Activated naive CD4-positive, alpha-beta T cell treated with anti-CD3 and anti-CD28 coated beads, Interleukin-2, amount 50 U/mL, for 24 hours (primary cell): ENCODE results near the gene TMEM232.

Experiments used
- H3K27ac Mint-ChIP-seq: one replicate; pipeline ENCODE4 v1.8.0; 2021; ENCODE audit warnings: mild to moderate bottlenecking, mixed read lengths
- H3K27me3 Mint-ChIP-seq: one replicate; pipeline ENCODE4 v1.8.0; 2021; ENCODE audit warnings: mixed read lengths
- H3K36me3 Mint-ChIP-seq: one replicate; pipeline ENCODE4 v1.8.0; 2021; ENCODE audit warnings: mixed read lengths
- H3K4me1 Mint-ChIP-seq: one replicate; pipeline ENCODE4 v1.8.0; 2021; ENCODE audit warnings: mixed read lengths
- H3K4me3 Mint-ChIP-seq: one replicate; pipeline ENCODE4 v1.8.0; 2021; ENCODE audit warnings: mild to moderate bottlenecking, mixed read lengths
- H3K9me3 Mint-ChIP-seq: one replicate; pipeline ENCODE4 v1.8.0; 2021; ENCODE audit warnings: mixed read lengths

Gene TMEM232

GRCh38 chr5:110665184-110665726 lies 61.2 kb downstream of the TMEM232 start:
- H3K36me3 Mint-ChIP-seq: no peaks in the 10 kb centered on the region
- no peaks in the 10 kb centered on the region for H3K4me1 Mint-ChIP-seq
- H3K9me3 Mint-ChIP-seq: no peaks in the 10 kb centered on the region
- H3K27ac Mint-ChIP-seq: no peak overlapping the region
- no peak overlapping the region for H3K4me3 Mint-ChIP-seq
- peaks cover 4% of the 10 kb centered on the region for H3K27me3 Mint-ChIP-seq

- H3K36me3 Mint-ChIP-seq: no peaks in the 10 kb centered on the region
- H3K4me3 Mint-ChIP-seq: no peak overlapping the region
- H3K27ac Mint-ChIP-seq: no peak overlapping the region
- H3K9me3 Mint-ChIP-seq: no peaks in the 10 kb centered on the region
- no peaks in the 10 kb centered on the region for H3K4me1 Mint-ChIP-seq
- peaks cover 5% of the 10 kb centered on the region for H3K27me3 Mint-ChIP-seq
These were observed 62.9 kb downstream of the TMEM232 start for GRCh38 chr5:110663525-110663924.

GRCh38 chr5:110658006-110658405 lies 68.5 kb downstream of the TMEM232 start:
- Mint-ChIP-seq H3K27me3 (peaks cover 10% of the 10 kb centered on the region), H3K27ac (no peak overlapping the region), H3K9me3 (no peaks in the 10 kb centered on the region), H3K4me1 (no peaks in the 10 kb centered on the region), H3K4me3 (no peak overlapping the region), H3K36me3 (peaks cover 2% of the 10 kb centered on the region)

- Mint-ChIP-seq H3K4me1 (no peaks in the 10 kb centered on the region), H3K9me3 (no peaks in the 10 kb centered on the region), H3K4me3 (no peak overlapping the region), H3K27ac (no peak overlapping the region), H3K27me3 (peaks cover 12% of the 10 kb centered on the region), H3K36me3 (peaks cover 2% of the 10 kb centered on the region)
These were observed 73.1 kb downstream of the TMEM232 start for GRCh38 chr5:110653231-110653970.

GRCh38 chr5:110651507-110651906 lies 75.0 kb downstream of the TMEM232 start:
- no peak overlapping the region for H3K27ac Mint-ChIP-seq
- no peaks in the 10 kb centered on the region for H3K4me1 Mint-ChIP-seq

GRCh38 chr5:110644357-110644756 lies 82.1 kb downstream of the TMEM232 start:
- no peak overlapping the region for H3K27ac Mint-ChIP-seq
- H3K36me3 Mint-ChIP-seq: peaks cover 1% of the 10 kb centered on the region
- peaks cover 5% of the 10 kb centered on the region for H3K9me3 Mint-ChIP-seq
- H3K27me3 Mint-ChIP-seq: peaks cover 11% of the 10 kb centered on the region
- H3K4me3 Mint-ChIP-seq: no peak overlapping the region
- H3K4me1 Mint-ChIP-seq: peaks cover 2% of the 10 kb centered on the region

More at GRCh38 chr5:110651507-110651906, 75.0 kb downstream of the TMEM232 start:
- Mint-ChIP-seq H3K36me3 (peaks cover 2% of the 10 kb centered on the region), H3K9me3 (no peaks in the 10 kb centered on the region), H3K4me3 (no peak overlapping the region), H3K27me3 (peaks cover 11% of the 10 kb centered on the region)

- Mint-ChIP-seq H3K36me3 (no peaks in the 10 kb centered on the region), H3K4me3 (no peak overlapping the region), H3K27me3 (peaks cover 3% of the 10 kb centered on the region), H3K4me1 (peaks cover 11% of the 10 kb centered on the region), H3K27ac (no peak overlapping the region), H3K9me3 (peaks cover 5% of the 10 kb centered on the region)
These were observed 87.2 kb downstream of the TMEM232 start for GRCh38 chr5:110638970-110639902.

- H3K4me3 Mint-ChIP-seq: no peak overlapping the region
- no peaks in the 10 kb centered on the region for H3K36me3 Mint-ChIP-seq
- H3K9me3 Mint-ChIP-seq: no peaks in the 10 kb centered on the region
- H3K27me3 Mint-ChIP-seq: peaks cover under 1% of the 10 kb centered on the region
- H3K27ac Mint-ChIP-seq: no peak overlapping the region
- peaks cover 10% of the 10 kb centered on the region for H3K4me1 Mint-ChIP-seq
These were observed 92.0 kb downstream of the TMEM232 start for GRCh38 chr5:110634475-110634874.

- Mint-ChIP-seq H3K4me3 (no peak overlapping the region), H3K27ac (no peak overlapping the region), H3K4me1 (no peaks in the 10 kb centered on the region), H3K9me3 (no peaks in the 10 kb centered on the region), H3K27me3 (peaks cover 2% of the 10 kb centered on the region), H3K36me3 (no peaks in the 10 kb centered on the region)
These were observed 95.2 kb downstream of the TMEM232 start for GRCh38 chr5:110631236-110631635.

- Mint-ChIP-seq H3K27me3 (peaks cover 2% of the 10 kb centered on the region), H3K27ac (no peak overlapping the region), H3K36me3 (no peaks in the 10 kb centered on the region)
These were observed 96.1 kb downstream of the TMEM232 start for GRCh38 chr5:110630350-110630749.

GRCh38 chr5:110625376-110625999 lies 101.0 kb downstream of the TMEM232 start:
- no peaks in the 10 kb centered on the region for H3K9me3 Mint-ChIP-seq
- peaks cover 2% of the 10 kb centered on the region for H3K27me3 Mint-ChIP-seq
- no peak overlapping the region for H3K4me3 Mint-ChIP-seq
- H3K27ac Mint-ChIP-seq: no peak overlapping the region
- H3K4me1 Mint-ChIP-seq: no peaks in the 10 kb centered on the region
- H3K36me3 Mint-ChIP-seq: no peaks in the 10 kb centered on the region

More at GRCh38 chr5:110630350-110630749, 96.1 kb downstream of the TMEM232 start:
- no peaks in the 10 kb centered on the region for H3K9me3 Mint-ChIP-seq
- no peaks in the 10 kb centered on the region for H3K4me1 Mint-ChIP-seq
- no peak overlapping the region for H3K4me3 Mint-ChIP-seq

GRCh38 chr5:110623874-110624273 lies 102.6 kb downstream of the TMEM232 start:
- H3K9me3 Mint-ChIP-seq: no peaks in the 10 kb centered on the region
- H3K36me3 Mint-ChIP-seq: no peaks in the 10 kb centered on the region
- no peak overlapping the region for H3K27ac Mint-ChIP-seq
- no peaks in the 10 kb centered on the region for H3K4me1 Mint-ChIP-seq
- no peaks in the 10 kb centered on the region for H3K27me3 Mint-ChIP-seq
- H3K4me3 Mint-ChIP-seq: no peak overlapping the region

- no peaks in the 10 kb centered on the region for H3K27me3 Mint-ChIP-seq
- H3K4me1 Mint-ChIP-seq: no peaks in the 10 kb centered on the region
- peaks cover 1% of the 10 kb centered on the region for H3K36me3 Mint-ChIP-seq
- H3K4me3 Mint-ChIP-seq: no peak overlapping the region
- H3K9me3 Mint-ChIP-seq: no peaks in the 10 kb centered on the region
- no peak overlapping the region for H3K27ac Mint-ChIP-seq
These were observed 107.5 kb downstream of the TMEM232 start for GRCh38 chr5:110618941-110619340.

- H3K27ac Mint-ChIP-seq: no peak overlapping the region
- no peak overlapping the region for H3K4me3 Mint-ChIP-seq
- no peaks in the 10 kb centered on the region for H3K4me1 Mint-ChIP-seq
- H3K27me3 Mint-ChIP-seq: no peaks in the 10 kb centered on the region
- peaks cover 1% of the 10 kb centered on the region for H3K36me3 Mint-ChIP-seq
- no peaks in the 10 kb centered on the region for H3K9me3 Mint-ChIP-seq
These were observed 110.5 kb downstream of the TMEM232 start for GRCh38 chr5:110616009-110616408.

- H3K9me3 Mint-ChIP-seq: no peaks in the 10 kb centered on the region
- H3K4me3 Mint-ChIP-seq: no peak overlapping the region
- no peaks in the 10 kb centered on the region for H3K27me3 Mint-ChIP-seq
- peaks cover 1% of the 10 kb centered on the region for H3K36me3 Mint-ChIP-seq
- H3K4me1 Mint-ChIP-seq: no peaks in the 10 kb centered on the region
- H3K27ac Mint-ChIP-seq: no peak overlapping the region
These were observed 113.7 kb downstream of the TMEM232 start for GRCh38 chr5:110612794-110613247.
